Naive B cell (primary cell): ENCODE results near the gene AIF1L. TPM values are rescaled to one million over a fixed set of nuclear protein-coding genes. Genes with fewer than 3 reads are reported as not detected.

ENCODE experiments used
- ATAC-seq, 2 donors: fragments of 150-1000 bp; cut with Tn5 transposase; 2 replicates each; pipeline ENCODE4 v1.10.0; 2021; ENCODE audit warnings: low read depth in 2 of 2, mild to moderate bottlenecking in 2 of 2, moderate library complexity in 2 of 2
- DNase-seq: peaks from one replicate; pipeline ENCODE4 v3.0.0; 2022
- H3K27ac Mint-ChIP-seq, 6 donors: one replicate each; pipeline ENCODE4 v1.8.0; 2020 to 2022; ENCODE audit warnings: mild to moderate bottlenecking in 6 of 6, mixed read lengths in 6 of 6, moderate library complexity in 5 of 6, inconsistent platforms in 2 of 6
- H3K27me3 Mint-ChIP-seq, 3 donors: one replicate each; pipeline ENCODE4 v1.8.0; 2021 to 2022; ENCODE audit warnings: mixed read lengths in 3 of 3, mild to moderate bottlenecking in 1 of 3
- H3K36me3 Mint-ChIP-seq, 2 donors: one replicate each; pipeline ENCODE4 v1.8.0; 2020 to 2022; ENCODE audit warnings: mixed read lengths in 2 of 2, inconsistent platforms in 1 of 2, mild to moderate bottlenecking in 1 of 2
- H3K4me1 Mint-ChIP-seq, 3 donors: one replicate each; pipeline ENCODE4 v1.8.0; 2020 to 2022; ENCODE audit warnings: mixed read lengths in 3 of 3, inconsistent platforms in 1 of 3, mild to moderate bottlenecking in 1 of 3, moderate library complexity in 1 of 3
- H3K4me3 Mint-ChIP-seq, 8 donors: one replicate each; pipeline ENCODE4 v1.8.0; 2020 to 2022; ENCODE audit warnings: mild to moderate bottlenecking in 8 of 8, mixed read lengths in 8 of 8, moderate library complexity in 8 of 8, inconsistent platforms in 2 of 8
- H3K9me3 Mint-ChIP-seq, 7 donors: one replicate each; pipeline ENCODE4 v1.8.0; 2020 to 2022; ENCODE audit warnings: mixed read lengths in 7 of 7, mild to moderate bottlenecking in 5 of 7, inconsistent platforms in 2 of 7, moderate library complexity in 1 of 7
- polyA plus RNA-seq, 6 donors: library from polyadenylated mRNA; unstranded; fragments of 300-500 nt; fragmentation: Illumina TruSeq; gene quantifications; one replicate each; pipeline ENCODE4 v1.2.3, GENCODE V29; 2021; ENCODE audit warnings: low read depth in 6 of 6

AIF1L gene
- polyA plus RNA-seq, 6 donors from 2014 or later: not detected

DNA sequence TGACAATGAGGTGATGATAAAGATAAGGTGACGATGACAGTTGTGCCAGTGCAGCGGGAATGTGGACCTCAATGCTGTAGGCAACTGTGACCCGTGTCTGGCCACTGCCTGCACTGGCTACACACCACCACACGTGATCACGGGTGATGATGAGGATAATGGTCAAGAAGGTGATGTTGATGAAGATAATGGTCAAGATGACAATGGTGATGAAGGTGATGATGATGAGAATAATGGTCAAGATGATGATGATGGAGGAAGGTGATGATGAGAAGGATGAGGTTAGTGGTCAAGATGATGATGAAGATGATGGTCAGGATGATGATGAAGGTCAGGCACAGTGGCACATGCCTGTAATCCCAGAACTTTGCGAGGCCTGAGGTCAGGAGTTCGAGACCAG, 30.7 kb upstream of the AIF1L start:
- no peaks in the 10 kb centered on the region for H3K4me1 Mint-ChIP-seq
- ATAC-seq: no peak
- peaks cover 3 to 15% (median 15%) of the 10 kb centered on the region in 3 donors for H3K27me3 Mint-ChIP-seq
- H3K4me3 Mint-ChIP-seq: no peak overlapping the region
- peaks cover 0 to 5% (median 0%) of the 10 kb centered on the region in 7 donors for H3K9me3 Mint-ChIP-seq
- no peaks in the 10 kb centered on the region for H3K36me3 Mint-ChIP-seq
- H3K27ac Mint-ChIP-seq: no peak overlapping the region
- DNase-seq: no peak

- no peaks in the 10 kb centered on the region for H3K36me3 Mint-ChIP-seq
- no peak for DNase-seq
- ATAC-seq: no peak
- H3K4me3 Mint-ChIP-seq: no peak overlapping the region
- H3K27me3 Mint-ChIP-seq: peaks cover 3 to 20% (median 14%) of the 10 kb centered on the region in 3 donors
- peak overlapping the region in 1 of 6 donors; percentile 64 for H3K27ac Mint-ChIP-seq
- H3K4me1 Mint-ChIP-seq: no peaks in the 10 kb centered on the region
- H3K9me3 Mint-ChIP-seq: peaks cover 0 to 5% (median 0%) of the 10 kb centered on the region in 7 donors
These were observed 28.7 kb upstream of the AIF1L start for GRCh38 chr9:131067625-131068024.

DNA sequence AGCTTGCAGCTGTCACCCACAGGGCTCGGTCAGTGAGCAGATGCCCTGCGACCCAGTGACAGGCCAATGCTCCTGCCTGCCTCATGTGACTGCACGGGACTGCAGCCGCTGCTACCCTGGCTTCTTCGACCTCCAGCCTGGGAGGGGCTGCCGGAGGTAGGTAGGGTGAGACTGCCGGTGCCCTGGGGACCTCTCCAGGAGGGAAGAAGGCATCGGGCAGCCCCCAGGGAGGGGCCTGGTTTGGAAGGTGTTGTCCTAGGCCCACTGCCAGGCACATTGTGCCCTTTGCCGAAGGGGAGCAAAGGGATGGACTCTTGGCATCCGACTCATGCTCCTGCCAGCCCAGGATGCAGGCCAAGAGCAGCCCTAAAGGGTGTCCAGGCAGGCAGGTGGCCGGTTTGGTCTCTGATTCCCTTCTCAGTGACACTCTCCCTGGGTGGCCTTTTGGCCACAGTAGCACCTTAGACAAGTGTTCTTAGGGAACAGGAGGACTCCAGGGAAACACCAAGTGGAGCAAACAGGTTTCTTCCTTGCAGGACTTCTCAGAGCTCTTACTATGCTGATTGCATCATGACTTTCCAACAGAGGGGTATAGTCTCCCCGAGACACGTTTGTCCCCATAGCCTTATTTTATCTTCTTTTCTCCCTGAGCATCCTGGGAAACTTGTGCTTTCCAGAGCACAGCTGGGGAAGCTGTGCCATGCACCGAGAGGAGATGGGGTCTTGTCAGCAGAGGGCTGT, 28.1 kb upstream of the AIF1L start:
- H3K4me3 Mint-ChIP-seq: no peak overlapping the region
- no peaks in the 10 kb centered on the region for H3K36me3 Mint-ChIP-seq
- no peak for DNase-seq

GRCh38 chr9:131069699-131070098, 26.6 kb upstream of the AIF1L start:
- no peak for DNase-seq
- H3K4me1 Mint-ChIP-seq: no peaks in the 10 kb centered on the region
- no peak for ATAC-seq
- H3K27ac Mint-ChIP-seq: no peak overlapping the region
- H3K36me3 Mint-ChIP-seq: no peaks in the 10 kb centered on the region
- peaks cover 0 to 14% (median 8%) of the 10 kb centered on the region in 3 donors for H3K27me3 Mint-ChIP-seq
- no peak overlapping the region for H3K4me3 Mint-ChIP-seq
- peaks cover 0 to 5% (median 0%) of the 10 kb centered on the region in 7 donors for H3K9me3 Mint-ChIP-seq

More for the DNA sequence above, 28.1 kb upstream of the AIF1L start:
- H3K9me3 Mint-ChIP-seq: peaks cover 0 to 5% (median 0%) of the 10 kb centered on the region in 7 donors
- H3K4me1 Mint-ChIP-seq: no peaks in the 10 kb centered on the region
- H3K27me3 Mint-ChIP-seq: peaks cover 0 to 14% (median 8%) of the 10 kb centered on the region in 3 donors
- peak overlapping the region in 1 of 6 donors; percentile 64 for H3K27ac Mint-ChIP-seq
- no peak for ATAC-seq

DNA sequence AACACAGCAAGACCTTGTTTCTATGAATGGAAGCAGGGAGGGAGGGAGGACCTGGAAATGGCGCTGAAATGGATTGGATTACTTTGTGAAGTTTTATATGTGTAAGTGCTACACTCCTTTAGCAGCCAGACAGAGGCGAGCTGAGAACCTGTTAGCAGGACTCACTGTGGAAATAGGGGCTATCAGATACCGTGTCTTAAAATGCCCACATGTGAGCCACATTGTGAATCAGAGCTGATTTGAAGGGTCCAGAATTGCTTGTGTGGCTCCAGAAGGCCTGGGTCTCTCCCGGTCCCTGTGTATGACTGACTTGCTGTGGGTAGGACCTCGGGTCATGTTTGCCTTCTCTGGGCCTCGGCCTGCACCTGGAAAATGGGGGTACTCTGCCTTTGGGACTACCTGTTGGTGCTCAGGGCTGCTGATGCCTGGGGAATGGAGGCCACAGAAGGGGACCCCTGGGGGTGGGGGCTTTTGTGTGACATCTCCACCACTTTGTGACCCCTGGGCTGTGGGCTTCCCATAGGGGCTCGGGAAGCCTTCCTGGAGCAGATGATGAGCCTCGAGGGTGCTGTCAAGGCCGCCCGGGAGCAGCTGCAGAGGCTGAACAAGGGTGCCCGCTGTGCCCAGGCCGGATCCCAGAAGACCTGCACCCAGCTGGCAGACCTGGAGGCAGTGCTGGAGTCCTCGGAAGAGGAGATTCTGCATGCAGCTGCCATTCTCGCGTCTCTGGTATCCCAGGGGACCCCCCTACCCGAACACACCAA, 24.0 kb upstream of the AIF1L start:
- Mint-ChIP-seq H3K27ac (no peak overlapping the region), H3K27me3 (peaks cover 0 to 10% (median 0%) of the 10 kb centered on the region in 3 donors), H3K4me3 (no peak overlapping the region), H3K4me1 (no peaks in the 10 kb centered on the region), H3K9me3 (no peaks in the 10 kb centered on the region), H3K36me3 (no peaks in the 10 kb centered on the region)
- DNase-seq (no peak), ATAC-seq (no peak)

DNA sequence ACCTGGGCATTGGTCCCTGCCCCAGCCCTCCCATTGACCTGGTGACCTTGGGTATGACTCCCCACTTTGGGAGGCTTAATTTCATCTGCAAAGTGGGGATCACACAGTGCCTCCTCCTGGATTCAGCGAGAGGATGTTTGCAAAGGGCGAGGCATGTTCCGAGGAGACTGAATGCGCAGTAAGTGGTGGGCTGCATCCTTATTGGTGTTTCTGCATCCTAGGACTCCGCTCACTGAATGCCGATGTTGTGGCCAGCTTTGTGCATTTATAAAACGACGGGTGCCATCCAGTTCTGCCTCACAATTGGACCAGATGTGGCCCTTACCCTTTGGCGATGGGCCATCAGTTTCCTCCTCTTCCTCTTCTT, 23.5 kb upstream of the AIF1L start:
- no peak for ATAC-seq
- no peaks in the 10 kb centered on the region for H3K9me3 Mint-ChIP-seq
- peak overlapping the region in 1 of 8 donors; percentile 23 for H3K4me3 Mint-ChIP-seq
- no peaks in the 10 kb centered on the region for H3K36me3 Mint-ChIP-seq
- peaks cover 0 to 5% (median 0%) of the 10 kb centered on the region in 3 donors for H3K27me3 Mint-ChIP-seq
- H3K27ac Mint-ChIP-seq: no peak overlapping the region
- no peak for DNase-seq
- H3K4me1 Mint-ChIP-seq: no peaks in the 10 kb centered on the region

- no peak overlapping the region for H3K4me3 Mint-ChIP-seq
- DNase-seq (no peak), ATAC-seq (no peak)
- H3K27ac Mint-ChIP-seq: no peak overlapping the region
- no peaks in the 10 kb centered on the region for H3K36me3 Mint-ChIP-seq
- H3K4me1 Mint-ChIP-seq: no peaks in the 10 kb centered on the region
- no peaks in the 10 kb centered on the region for H3K9me3 Mint-ChIP-seq
- H3K27me3 Mint-ChIP-seq: no peaks in the 10 kb centered on the region
These were observed 19.8 kb upstream of the AIF1L start for GRCh38 chr9:131076347-131077195.

GRCh38 chr9:131078427-131079366, 17.6 kb upstream of the AIF1L start:
- Mint-ChIP-seq H3K4me1 (no peaks in the 10 kb centered on the region), H3K9me3 (no peaks in the 10 kb centered on the region), H3K4me3 (no peak overlapping the region), H3K36me3 (no peaks in the 10 kb centered on the region), H3K27me3 (no peaks in the 10 kb centered on the region), H3K27ac (peak overlapping the region in 1 of 6 donors; percentile 33)
- ATAC-seq: no peak
- DNase-seq: no peak

GRCh38 chr9:131080589-131080988, 15.7 kb upstream of the AIF1L start:
- Mint-ChIP-seq H3K9me3 (no peaks in the 10 kb centered on the region), H3K36me3 (no peaks in the 10 kb centered on the region), H3K4me1 (peaks cover 0 to 4% (median 0%) of the 10 kb centered on the region in 3 donors), H3K27ac (no peak overlapping the region), H3K27me3 (peaks cover 0 to 9% (median 8%) of the 10 kb centered on the region in 3 donors), H3K4me3 (no peak overlapping the region)
- no peak for ATAC-seq
- DNase-seq: no peak

DNA sequence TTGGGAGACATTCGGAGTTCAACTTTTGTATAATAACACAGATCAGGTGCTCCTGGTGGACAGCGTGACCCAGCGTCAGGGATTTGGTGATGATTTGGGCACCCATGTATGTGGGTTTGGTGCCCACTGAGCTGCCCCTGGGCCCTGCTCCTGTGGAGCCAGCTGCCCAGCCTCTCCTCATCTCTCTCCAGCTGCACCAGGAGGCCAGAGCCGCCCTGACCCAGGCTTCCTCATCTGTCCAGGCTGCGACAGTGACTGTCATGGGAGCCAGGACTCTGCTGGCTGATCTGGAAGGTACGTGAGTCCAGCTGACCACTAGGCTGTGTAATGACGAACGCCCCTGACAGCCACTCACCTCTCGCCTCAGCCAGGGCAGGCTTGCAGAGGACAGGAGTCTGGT, 14.5 kb upstream of the AIF1L start:
- DNase-seq (no peak), ATAC-seq (no peak)
- Mint-ChIP-seq H3K9me3 (no peaks in the 10 kb centered on the region), H3K27me3 (peaks cover 0 to 11% (median 8%) of the 10 kb centered on the region in 3 donors), H3K4me1 (peaks cover 0 to 4% (median 0%) of the 10 kb centered on the region in 3 donors), H3K4me3 (no peak overlapping the region), H3K27ac (no peak overlapping the region), H3K36me3 (no peaks in the 10 kb centered on the region)

- H3K9me3 Mint-ChIP-seq: no peaks in the 10 kb centered on the region
- ATAC-seq (no peak), DNase-seq (no peak)
- H3K36me3 Mint-ChIP-seq: no peaks in the 10 kb centered on the region
- peaks cover 0 to 20% (median 12%) of the 10 kb centered on the region in 3 donors for H3K27me3 Mint-ChIP-seq
- H3K27ac Mint-ChIP-seq: no peak overlapping the region
- H3K4me3 Mint-ChIP-seq: no peak overlapping the region
- H3K4me1 Mint-ChIP-seq: peaks cover 0 to 4% (median 0%) of the 10 kb centered on the region in 3 donors
These were observed 13.4 kb upstream of the AIF1L start for GRCh38 chr9:131082774-131083512.
